OCI-M2 (cell line): Measurements from ENCODE around the gene GNB1L.

Experiments used
- DNase-seq: peaks from one replicate; lab custom pipeline; 2025; ENCODE audit not compliant: unreplicated experiment; lab: John Stamatoyannopoulos, UW

The GNB1L gene

GRCh38 chr22:19866665-19867009 is 12.0 kb upstream of the GNB1L start:
- DNase-seq = no peak

- DNase-seq = no peak
These were observed 10.6 kb upstream of the GNB1L start for GRCh38 chr22:19865141-19865829.

- DNase-seq = no peak
These were observed 9.9 kb upstream of the GNB1L start for GRCh38 chr22:19864538-19865106.

GRCh38 chr22:19863571-19863970 is 8.9 kb upstream of the GNB1L start:
- no peak for DNase-seq

GRCh38 chr22:19862619-19863246 is 8.1 kb upstream of the GNB1L start:
- DNase-seq = no peak

- DNase-seq = no peak
These were observed 5.3 kb upstream of the GNB1L start for GRCh38 chr22:19859861-19860510.

- DNase-seq = no peak
These were observed 2.7 kb upstream of the GNB1L start for GRCh38 chr22:19857382-19857781.

GRCh38 chr22:19855504-19856409 is 1.1 kb upstream of the GNB1L start:
- no peak for DNase-seq

- DNase-seq = no peak
These were observed 546 bp downstream of the GNB1L start for GRCh38 chr22:19853879-19854777.

GRCh38 chr22:19853058-19853878 is 1.4 kb downstream of the GNB1L start:
- DNase-seq = no peak

GRCh38 chr22:19852177-19852781 is 2.4 kb downstream of the GNB1L start:
- DNase-seq = no peak

- DNase-seq = no peak
These were observed 3.1 kb downstream of the GNB1L start for GRCh38 chr22:19851291-19852176.

GRCh38 chr22:19850763-19851109 is 3.9 kb downstream of the GNB1L start:
- no peak for DNase-seq

GRCh38 chr22:19849835-19850762 is 4.6 kb downstream of the GNB1L start:
- no peak for DNase-seq

GRCh38 chr22:19848298-19849224 is 6.1 kb downstream of the GNB1L start:
- DNase-seq = no peak

- no peak for DNase-seq
These were observed 7.4 kb downstream of the GNB1L start for GRCh38 chr22:19847345-19847632.
